SHP77 treated with DMSO at 0.1 percent for 48 hours (cell line): Measurements from ENCODE around the gene NRG3.

ENCODE experiments used
- DNase-seq: peaks from one replicate; lab custom pipeline; 2025; lab: John Stamatoyannopoulos, UW

The NRG3 gene

GRCh38 chr10:82472406-82473335, 597.7 kb downstream of the NRG3 start:
- no peak for DNase-seq

GRCh38 chr10:82477776-82478175, 602.8 kb downstream of the NRG3 start:
- DNase-seq, result no peak

GRCh38 chr10:82492647-82493046, 617.7 kb downstream of the NRG3 start:
- no peak for DNase-seq

- DNase-seq, result no peak
Measured at GRCh38 chr10:82496114-82496513, 621.1 kb downstream of the NRG3 start.

GRCh38 chr10:82497439-82497838, 622.4 kb downstream of the NRG3 start:
- no peak for DNase-seq

GRCh38 chr10:82498976-82499375, 624.0 kb downstream of the NRG3 start:
- no peak for DNase-seq

GRCh38 chr10:82505009-82505408, 630.0 kb downstream of the NRG3 start:
- no peak for DNase-seq

GRCh38 chr10:82506680-82507376, 631.8 kb downstream of the NRG3 start:
- no peak for DNase-seq

GRCh38 chr10:82515256-82515655, 640.3 kb downstream of the NRG3 start:
- DNase-seq, result no peak

GRCh38 chr10:82529062-82529461, 654.1 kb downstream of the NRG3 start:
- DNase-seq, result no peak

- no peak for DNase-seq
Measured at GRCh38 chr10:82535457-82535856, 660.5 kb downstream of the NRG3 start.

- no peak for DNase-seq
Measured at GRCh38 chr10:82536668-82537067, 661.7 kb downstream of the NRG3 start.

- DNase-seq, result no peak
Measured at GRCh38 chr10:82538272-82538671, 663.3 kb downstream of the NRG3 start.

GRCh38 chr10:82543631-82544030, 668.6 kb downstream of the NRG3 start:
- DNase-seq, result no peak

GRCh38 chr10:82544377-82544776, 669.4 kb downstream of the NRG3 start:
- no peak for DNase-seq

GRCh38 chr10:82551506-82551905, 676.5 kb downstream of the NRG3 start:
- DNase-seq, result no peak

- DNase-seq, result no peak
Measured at GRCh38 chr10:82552267-82552666, 677.3 kb downstream of the NRG3 start.

GRCh38 chr10:82554381-82554780, 679.4 kb downstream of the NRG3 start:
- DNase-seq, result no peak

GRCh38 chr10:82558014-82558607, 683.1 kb downstream of the NRG3 start:
- DNase-seq, result no peak

- no peak for DNase-seq
Measured at GRCh38 chr10:82564353-82565196, 689.6 kb downstream of the NRG3 start.

- no peak for DNase-seq
Measured at GRCh38 chr10:82565197-82565575, 690.2 kb downstream of the NRG3 start.

- no peak for DNase-seq
Measured at GRCh38 chr10:82572744-82573143, 697.8 kb downstream of the NRG3 start.
